ENCODE data around the gene ALG9.

- no peak for TF ChIP-seq CTCF (IDR thresholded peaks at IDR 0.05 in 4 of 5, conservative IDR thresholded peaks at IDR 0.05 in 1 of 5)
- no peak for TF ChIP-seq POLR2A (IDR thresholded peaks at IDR 0.05)
Observed at GRCh38 chr11:111849631-111850030, 21.8 kb downstream of the ALG9 start.
